DMS79 (cell line): ENCODE measurements around the gene CAMK2B.

Source experiments
- DNase-seq: peaks from one replicate; lab custom pipeline; 2025; lab: John Stamatoyannopoulos, UW

CAMK2B gene

DNA sequence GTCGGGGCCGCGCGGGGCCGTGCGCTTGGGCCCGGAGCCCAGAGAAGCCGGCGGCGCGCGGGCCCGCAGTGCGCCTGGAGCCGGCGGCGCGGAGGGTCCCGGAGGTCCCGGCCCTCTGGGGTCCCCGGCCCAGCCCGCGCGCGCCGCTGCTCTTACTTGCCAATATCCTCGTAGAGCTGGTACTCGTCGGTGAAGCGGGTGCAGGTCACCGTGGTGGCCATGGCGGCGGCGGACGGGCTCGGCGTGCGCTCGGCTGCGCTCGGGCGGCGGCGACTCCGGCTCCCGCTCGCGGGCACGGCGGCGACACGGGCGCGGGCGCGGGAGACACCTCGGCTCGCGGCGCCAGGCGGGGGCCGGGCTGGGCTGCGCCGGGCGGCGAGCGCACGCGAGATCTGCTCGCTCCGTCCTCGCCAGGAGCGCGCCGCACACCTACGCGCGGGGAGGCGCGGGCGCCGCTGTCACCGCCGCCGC is at the start of gene CAMK2B:
Gene CAMK2B (minus strand): TSS at position 394 of the 471 bp plus-strand sequence. CDS start 173 bp downstream, at position 221.
- DNase-seq: no peak

DNA sequence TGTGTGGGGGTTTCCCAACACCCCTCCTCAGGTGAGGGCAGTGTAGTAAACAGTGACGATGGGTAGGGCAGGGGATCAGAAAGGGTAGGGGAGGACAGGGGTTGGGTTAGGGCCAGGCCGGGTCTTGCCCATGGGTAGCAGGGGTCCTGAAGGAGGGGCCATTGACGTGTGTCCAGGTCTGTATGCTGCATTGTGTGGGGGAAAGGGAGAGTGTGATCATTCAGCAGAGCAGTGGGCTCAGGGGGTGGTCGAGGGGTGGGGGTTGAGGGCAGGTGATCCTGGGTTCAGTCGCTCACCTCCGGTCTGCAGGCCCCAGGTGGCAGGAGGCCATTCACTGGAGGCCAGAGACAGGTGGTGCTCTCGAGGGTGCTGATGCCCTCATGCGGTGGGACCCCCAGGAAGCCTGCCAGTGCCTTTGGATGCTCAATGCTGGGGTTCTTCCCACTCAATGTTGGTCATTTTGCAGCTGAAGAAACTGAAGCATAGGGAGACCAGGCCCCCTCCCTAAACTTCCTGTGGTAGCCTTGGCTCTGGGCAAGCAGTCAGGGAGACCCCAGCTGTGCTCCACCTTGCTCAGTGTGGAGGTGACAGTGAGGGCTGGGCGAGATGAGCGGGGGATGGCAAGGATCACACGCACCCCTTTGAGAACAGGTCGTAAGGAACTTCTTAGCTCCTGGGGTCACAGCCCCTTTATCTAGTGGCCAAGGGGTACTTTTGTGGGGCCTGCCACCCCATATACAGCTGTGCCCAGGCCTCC is 48.8 kb upstream of the CAMK2B start:
- DNase-seq: no peak

DNA sequence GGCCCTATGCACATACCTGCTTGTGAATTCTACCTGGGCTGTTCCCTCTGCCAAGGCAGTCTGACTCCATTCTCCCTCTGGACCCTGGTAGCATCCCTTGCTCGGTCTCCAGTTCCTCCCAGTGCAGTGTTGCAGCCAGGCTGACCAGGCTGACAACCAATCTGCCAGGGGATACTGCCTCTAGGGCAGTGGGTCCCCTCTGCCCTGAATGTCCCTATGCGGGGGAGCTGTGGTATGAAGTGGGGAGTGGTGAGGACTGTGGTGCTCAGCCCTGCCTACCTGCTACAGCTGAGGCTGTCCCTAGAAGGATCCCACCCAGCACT is 48.0 kb upstream of the CAMK2B start:
- DNase-seq: no peak

DNA sequence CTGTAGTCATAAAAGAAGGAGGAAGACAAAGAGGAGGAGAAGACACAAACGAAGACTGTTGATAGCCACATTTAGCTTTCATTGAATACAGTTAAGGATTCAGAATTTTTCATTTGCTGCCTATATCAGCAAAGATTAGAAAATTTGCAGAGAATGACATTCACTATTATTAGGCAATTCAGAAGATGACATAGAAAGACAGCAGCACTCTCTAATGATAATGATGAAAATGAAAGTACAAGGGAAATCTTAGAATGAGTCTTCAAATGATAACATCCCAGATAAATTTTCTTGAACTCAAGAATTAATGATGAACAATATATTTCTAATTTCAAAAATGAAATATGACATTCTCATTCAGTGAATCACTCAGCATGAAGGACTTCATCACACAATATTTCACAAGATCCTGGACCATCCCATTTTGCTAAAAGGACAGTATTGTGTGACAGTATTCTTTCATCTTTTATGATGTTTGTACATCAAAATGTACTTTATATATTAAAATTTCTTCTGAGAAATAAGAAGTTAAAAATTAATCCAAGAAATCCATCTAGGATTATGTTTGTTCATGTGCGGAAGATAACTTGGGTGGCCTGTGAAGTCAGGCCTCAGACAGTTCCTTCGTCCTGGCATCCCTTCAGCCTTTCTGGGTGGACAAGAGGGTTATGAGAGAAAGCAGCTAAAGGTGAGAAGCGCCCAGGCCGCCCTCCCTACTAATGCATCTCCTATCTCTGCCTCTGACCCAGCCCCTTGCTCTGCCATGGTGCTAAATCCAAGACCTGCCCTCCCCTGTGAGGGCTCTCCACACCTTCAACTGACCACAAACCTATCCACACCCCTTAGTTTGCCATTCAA is 47.4 kb upstream of the CAMK2B start:
- no peak for DNase-seq

DNA sequence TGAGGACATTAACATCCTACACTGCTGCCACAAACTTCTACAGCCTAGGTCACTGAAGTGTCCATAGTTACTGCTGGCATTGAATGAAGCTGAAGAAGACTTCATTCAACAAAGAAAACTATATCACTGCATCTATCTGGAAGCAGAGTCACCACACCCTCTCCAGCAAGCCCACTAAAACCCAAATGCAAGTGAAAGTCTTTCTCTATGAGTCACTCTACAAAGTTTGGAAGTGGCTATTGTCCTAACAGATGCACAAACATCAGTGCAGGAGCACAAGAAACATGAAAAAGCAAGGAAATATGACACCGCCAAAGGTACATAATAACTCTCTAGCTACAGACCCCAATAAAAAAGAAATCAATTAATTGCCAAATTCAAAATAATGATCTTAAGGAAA is 43.5 kb upstream of the CAMK2B start:
- no peak for DNase-seq

DNA sequence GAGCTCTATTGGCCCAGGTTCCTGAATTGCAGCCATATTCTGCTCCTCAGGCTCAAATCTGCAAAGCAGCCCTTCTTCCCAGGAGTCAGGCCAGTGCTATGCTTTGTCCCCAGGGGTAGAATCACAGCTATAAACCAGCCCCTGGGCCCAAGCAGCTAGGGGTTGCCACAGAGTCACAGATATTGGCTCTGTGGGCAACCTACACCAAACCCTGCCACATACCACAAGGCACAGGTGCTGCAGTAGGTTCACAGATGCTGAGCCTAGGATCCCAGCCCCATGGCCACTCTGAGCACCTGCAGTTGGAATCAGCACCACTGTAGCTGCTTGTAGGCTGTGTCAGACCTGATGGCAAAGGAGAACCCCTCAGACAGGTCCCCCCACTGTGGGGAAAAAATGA is 43.1 kb upstream of the CAMK2B start:
- no peak for DNase-seq

DNA sequence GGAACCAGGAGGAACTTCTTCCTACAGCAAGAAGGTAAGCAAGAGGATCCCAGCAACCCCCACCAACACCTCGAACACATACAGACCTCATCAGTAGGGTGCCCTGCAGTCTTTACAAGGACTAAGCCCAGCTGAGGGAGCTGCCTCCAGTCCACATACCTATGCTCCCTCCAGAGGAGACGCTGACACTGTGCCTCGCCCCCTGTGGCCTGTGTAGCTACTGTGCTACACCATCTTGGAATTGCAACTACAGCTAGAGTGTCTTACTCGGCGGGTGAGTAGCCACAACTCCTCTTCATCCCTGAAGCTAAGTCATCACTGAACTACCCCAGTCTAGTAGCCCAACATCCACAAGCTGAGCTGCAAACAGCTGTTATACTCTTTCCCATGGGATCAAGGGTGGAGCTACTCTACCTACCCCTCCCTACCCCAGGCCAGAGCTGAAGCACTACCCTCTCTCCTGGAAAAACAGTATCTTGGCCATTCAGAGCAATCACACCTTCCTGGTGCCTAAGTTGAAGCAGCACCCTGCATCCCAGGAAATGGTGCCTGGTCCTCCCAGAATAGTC is 42.2 kb upstream of the CAMK2B start:
- no peak for DNase-seq

DNA sequence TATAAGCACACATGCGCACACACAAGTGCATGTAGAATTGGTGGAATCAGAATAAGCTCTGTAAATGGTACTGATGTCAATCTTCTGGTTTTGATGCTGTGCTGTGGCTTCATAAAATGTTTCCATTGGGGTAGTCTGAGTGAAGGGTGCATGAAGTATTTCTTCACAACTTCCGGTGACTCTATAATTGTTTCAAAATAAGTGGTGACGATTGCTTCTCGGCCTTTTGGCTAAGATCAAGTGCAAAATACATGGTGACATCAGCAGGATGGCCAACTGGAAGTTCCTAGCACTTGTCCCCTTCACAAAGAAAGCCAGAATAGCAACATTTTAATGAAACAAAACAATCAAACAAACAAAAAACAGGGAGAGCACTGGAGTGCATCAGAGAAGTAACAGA is 41.6 kb upstream of the CAMK2B start:
- DNase-seq: no peak

DNA sequence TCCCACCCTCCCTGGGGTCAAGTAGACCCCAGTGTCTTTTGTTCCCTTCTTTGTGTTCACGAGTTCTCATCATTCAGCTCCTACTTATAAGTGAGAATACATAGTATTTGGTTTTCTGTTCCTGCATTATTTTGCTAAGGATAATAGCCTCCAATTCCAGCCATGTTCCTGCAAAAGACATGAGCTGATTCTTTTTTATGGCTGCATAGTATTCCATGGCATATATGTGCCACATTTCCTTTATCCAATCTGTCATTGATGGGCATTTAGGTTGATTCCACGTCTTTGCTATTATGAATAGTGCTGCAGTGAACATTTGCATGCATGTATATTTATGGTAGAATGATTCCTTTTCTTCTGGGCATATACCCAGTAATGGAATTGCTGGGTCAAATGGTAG is 28.3 kb upstream of the CAMK2B start:
- DNase-seq: no peak

DNA sequence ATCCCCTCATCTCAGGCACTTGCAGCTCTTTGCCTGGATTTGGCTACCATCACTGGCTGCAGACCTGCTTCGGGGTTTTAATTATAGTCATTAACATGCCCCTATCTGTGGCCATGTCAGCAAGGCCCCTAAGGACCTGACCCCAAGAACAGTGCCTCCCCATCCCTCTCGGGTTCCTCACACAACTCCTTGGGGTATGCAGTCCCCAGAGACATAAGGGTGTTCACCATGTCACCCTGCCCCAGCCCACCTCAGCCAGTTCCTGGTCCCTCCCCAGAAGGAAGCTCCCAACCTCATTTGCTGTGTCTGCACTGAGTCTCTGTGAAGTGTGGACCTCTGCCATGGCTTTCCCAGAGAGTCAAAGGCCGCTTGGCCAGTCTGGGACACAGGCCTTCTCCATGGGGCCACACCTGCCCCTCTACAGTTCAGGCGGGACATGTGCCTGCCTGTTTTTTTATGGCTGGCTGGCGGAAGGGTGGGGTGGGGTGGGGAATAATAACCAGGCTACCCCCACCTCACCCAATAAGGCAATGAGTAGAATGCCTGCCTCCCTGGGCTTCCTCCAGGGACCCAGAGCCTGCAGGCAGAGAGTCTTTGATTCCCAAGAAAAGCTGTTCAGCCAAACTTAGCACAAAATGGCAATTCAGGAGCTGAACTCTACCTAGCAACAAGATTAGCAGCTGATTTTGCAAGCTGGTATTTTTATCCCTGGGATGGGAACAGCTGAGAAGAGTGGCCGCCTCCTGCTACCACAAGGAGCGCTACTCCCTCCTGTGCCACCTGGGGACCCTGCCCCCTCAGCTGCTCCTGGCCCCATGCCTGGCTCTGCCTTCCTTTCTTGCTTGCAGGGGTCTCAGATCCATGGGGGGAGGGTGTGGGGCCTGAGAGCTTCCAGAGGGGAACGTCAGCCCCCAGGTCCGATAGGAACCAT is 23.7 kb upstream of the CAMK2B start:
- no peak for DNase-seq

DNA sequence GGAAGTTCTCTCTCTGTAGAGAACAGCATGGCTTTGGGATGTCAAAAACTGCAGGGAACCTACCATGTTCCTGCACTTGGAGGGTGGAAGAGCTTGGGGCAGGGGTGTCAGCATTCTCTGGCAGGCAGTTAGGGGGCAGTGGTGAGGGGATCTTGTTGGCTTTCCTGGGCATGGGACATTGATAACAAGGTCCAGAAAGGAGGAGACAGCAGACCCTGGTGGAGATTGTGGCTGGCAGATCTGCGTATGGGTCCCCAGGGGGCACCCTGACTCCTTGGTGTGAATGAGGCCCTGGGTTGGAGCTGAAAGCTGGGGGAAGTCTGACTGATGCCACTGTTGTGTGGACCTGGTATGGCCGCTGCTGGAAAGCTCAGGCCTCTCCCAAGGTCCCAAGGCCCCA is 22.9 kb upstream of the CAMK2B start:
- no peak for DNase-seq

DNA sequence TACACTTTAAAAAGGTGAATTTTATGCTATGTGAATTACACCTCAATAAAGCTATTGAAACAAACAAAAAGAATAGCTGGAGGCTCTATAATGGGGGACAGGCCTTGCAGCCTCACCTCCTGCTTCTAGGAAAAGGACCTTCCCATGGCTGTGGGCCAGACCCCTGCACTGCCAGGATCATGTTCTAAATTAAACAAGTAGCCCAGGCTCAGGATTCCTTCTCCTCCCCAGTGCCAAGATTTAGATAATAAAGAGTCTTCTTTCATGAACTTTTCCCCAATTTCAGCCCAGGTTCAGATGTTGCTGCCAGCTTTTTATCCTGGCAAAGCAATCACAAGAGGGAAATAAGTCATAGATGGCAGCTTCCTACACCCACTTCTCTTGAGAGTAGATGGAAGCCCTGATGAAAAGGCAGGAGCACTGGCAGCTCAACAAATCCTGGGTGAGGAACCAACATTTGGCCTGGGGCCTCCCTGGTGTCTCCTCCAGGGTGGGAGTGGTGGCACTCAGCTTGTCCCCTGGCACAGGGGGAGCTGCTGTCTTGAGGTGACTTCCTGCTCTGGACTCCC is 22.2 kb upstream of the CAMK2B start:
- DNase-seq: no peak

DNA sequence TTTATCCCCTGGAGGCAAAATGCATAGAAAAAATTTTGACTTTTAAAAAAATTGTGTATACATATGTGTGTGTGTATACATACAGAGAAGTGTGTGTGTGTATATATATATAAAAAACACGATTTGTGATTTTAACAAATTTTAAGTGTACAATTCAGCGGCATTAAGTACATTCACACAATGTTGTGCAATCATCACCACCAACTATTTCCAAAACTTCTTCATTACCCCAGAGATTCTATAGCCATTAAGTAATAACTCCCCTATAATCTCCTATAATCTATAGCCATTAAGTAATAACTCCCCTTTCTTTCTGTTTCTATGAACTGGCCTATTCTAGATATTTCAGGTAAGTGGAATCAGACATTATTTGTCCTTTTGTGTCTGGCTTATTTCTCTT is 20.7 kb upstream of the CAMK2B start:
- no peak for DNase-seq

DNA sequence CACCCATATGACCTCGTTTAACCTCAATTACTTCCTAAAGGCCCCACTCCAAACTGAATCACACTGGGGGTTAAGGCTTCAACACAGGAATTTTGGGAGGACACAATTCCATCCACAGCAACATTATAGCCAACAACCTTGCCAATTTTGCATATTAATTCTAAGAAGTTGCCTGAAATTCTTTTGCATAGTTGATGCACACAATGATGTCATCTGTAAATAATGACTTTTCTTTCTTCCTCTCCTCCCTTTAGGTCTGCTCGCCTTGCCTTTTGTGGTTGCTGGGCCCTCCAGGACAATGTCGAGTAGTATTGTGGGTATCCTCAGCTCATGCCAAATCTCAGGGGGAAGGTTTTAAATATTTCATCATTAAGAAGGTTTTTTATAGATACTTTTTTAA is 16.0 kb upstream of the CAMK2B start:
- no peak for DNase-seq

DNA sequence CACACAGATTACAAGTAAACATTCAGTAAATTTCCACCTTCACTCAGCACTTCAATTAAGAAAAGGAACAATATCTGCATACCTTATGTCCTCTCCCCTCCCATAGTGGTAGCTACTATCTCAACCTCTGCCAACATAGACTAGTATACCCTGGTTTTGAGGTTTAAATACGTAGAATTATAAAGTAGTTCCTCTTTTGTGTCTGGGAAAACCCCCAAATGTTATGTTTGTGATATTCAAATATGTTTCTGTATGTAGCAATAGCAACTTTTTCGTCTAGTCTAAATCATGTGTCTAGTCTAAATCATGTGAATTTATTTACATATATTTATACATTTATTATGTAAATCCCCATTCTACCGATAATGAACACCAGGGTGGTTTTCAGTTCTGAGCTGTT is 13.2 kb upstream of the CAMK2B start:
- DNase-seq: no peak

DNA sequence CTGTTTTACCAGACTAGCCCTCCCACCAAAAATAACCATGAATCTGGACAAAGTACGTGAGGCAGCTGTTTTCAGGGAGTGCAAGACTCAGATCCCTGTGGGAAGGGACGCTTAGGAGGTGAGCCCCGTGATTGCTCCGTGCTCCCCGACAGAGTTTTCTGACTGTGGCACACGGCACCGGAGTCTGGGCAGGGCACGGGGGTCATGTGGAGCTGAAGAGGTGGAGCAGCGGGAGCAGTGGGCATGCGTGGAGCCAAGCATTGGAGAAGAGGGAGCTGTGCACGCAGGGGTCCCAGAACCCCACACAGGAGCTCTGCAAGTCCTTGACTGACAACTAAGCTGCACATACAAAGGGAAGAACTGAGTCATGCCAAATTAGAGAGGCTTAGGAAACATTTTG is 11.1 kb upstream of the CAMK2B start:
- no peak for DNase-seq

DNA sequence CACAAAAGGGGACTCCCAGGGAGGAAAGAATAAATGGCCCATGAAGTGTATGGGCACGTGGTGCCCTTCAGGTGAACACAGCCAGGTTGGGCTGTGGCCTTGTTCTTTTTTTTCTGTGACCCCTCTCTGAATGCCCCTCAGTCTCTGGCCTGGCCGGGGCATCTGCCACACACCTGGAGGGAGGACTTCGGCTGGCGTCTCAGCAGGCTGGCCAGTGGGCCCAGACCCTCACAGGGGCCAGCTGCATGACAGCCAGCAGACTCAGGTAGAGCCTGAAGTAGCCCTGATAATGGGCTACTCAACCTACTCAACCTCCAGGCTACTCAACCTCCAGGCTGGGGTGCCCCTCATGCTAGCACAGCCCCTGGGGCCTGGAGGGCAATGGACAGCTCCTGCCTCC is 9.8 kb upstream of the CAMK2B start:
- DNase-seq: no peak

DNA sequence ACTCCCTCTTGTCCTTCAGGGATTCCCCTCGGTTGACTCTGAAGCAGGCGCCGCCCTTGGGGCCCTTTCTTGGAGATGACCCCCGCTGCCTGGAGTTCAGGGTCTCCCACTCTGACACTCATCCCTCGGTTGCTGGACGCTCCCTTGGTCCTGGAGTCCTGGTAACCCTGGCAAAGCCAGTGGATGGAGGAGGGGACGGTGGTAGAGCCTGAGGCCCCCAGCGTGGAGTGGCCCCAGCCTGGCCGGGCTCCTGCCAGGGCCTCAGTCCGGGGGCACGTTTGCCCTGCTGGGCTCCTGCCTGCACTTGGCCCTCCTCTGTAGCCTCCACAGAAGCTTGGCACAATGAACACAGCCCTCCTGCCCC is 9.3 kb upstream of the CAMK2B start:
- DNase-seq: no peak

DNA sequence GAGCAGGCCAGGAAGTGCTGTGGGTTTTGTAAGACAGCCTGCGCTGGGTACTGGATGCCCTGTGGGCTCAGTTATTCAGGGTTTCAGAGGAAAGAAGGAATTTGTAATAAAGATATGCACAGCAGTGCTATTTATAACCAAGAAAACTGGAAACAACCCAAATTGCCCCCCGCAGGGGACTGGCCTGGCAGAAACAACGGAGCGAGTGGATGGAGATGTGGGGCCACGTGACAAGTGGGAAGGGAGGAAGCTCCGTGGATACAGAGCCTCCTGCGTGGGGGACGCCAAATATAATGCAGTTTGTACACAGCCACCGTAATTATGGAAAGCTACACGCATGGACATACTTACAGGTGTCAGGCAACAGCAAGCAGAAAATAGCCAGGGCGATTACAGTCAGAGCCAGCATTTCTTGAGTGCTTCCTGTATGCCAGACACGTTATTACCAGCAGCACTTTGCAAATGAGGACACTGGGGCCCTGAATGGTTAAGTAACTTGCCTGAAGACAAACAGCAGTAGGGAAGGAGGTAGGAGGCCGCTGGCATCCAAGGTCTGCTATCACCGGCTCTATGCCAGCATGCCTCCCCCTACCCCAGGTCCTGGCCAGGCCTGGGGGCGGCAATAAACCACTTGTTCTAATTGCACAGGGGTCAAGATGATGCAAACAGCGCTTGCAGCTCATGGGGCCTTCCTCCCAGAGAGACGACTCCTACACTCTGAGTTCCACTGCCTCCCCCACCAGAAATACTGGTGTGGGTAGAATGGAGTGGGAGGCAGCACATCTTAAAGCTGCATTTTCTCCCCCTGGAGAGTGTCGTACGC is 8.7 kb upstream of the CAMK2B start:
- DNase-seq: no peak

DNA sequence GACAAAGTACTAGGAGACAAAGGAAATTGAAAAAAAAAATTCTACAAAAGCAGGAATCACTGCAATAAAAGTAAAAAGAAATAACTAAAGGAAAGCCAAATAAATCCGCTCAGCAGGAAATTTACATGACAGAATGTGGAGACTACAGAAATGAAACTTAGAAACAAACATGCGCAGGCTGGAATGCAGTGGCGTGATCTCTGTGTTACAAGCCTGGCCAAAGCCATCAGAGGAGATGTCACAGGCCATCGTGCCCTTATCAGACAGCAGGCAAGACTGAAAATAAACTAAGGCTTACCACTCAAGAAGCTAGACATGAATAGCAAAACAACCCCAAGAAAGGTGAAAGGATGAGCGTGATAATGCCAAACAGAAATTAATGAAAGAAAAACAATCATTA is 6.3 kb upstream of the CAMK2B start:
- no peak for DNase-seq

DNA sequence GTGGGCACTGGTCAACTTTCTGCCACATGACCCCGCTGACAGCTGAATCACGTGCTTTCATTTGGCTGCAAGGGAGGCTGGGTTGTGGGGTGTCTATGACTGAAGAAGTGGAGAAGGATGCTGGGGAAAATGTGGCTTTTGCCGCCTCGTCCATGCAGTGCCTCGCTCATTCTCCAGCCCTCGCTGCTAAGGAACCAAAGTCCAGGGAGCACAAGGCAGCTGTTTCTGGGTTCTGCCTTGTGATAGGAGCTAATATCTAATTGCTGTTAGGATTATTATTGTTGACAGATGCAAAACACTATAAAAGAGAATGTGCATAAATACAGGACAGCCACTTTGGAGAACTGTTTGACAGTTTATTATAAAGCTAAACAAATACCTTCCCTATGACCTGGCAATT is 4.9 kb upstream of the CAMK2B start:
- DNase-seq: no peak
